ENCODE measurements around the gene AUTS2.

AUTS2 gene

DNA sequence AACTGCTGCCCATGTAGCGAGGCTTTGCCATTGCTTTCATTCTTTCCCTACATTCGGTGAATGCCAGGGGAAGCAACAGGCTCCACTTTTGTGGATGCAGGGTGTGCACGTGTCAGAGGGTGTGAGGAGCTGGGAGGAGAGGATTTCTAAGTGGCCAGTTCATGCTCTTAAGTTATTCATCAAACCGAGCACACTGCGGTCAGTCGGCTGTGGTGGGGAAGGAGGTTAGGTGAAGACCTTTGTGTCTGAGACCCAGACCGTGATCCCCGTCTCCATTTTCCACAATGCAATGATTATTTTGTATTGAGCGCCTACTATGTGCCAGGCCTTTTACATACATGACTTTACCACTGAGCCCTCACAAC is 1095.0 kb downstream of the AUTS2 start:
- no peak for DNase-seq (ENCODE audit: insufficient read length, low spot score)
- TF ChIP-seq POLR2AphosphoS5 (IDR thresholded peaks at IDR 0.05; ENCODE audit: low read depth, low read length), result no peak
- no peak for TF ChIP-seq TAF1 (IDR thresholded peaks at IDR 0.05; ENCODE audit: low read depth, low read length)
- TF ChIP-seq SPI1 (IDR thresholded peaks at IDR 0.05; ENCODE audit: low read depth, low read length), result no peak
- no peak for TF ChIP-seq POU2F2 (IDR thresholded peaks at IDR 0.05; ENCODE audit: low read depth, low read length)
- FAIRE-seq, result no peak

DNA sequence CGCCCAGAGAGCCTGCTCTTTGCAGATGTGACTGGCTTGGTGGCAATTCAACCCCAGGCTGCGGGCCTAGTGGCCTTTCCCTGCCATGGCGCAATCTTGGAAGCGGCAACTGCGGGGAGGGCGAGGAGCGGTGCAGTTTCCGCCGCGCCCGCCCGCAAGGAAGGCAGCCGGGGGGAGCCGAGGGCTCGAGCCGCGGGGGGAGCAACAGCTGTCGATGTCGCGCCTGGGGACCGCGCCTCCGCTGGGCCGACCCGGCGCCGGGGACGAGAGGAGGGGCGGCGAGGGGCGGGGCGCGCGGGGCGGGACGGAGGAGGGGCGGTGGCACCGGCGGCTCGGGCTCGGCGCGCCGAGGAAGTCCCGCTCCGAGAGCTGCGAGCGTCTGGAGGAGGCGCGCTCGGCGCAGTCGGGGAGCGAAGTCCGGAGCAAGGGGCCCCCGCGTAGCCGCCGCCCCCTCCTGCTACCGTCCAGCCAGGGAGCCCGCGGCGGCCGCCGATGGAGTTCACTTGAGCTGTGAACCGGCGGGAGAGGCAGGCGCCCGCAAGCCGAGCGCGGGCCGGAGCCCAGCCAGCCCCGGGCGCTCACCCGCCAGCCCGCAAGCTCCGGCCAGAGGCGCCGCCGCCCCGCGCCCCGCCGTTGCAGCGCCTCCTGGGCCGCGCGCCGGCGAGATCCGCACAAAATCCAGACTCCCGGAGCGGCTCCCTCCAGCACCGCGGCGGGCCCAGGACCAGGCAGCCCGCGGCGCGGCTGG is 1095.6 kb downstream of the AUTS2 start:
- FAIRE-seq (peak; percentile 74), DNase-seq (ENCODE audit: insufficient read length, low spot score) (peak; percentile 66)
- TF ChIP-seq POU2F2 (IDR thresholded peaks at IDR 0.05; ENCODE audit: low read depth, low read length) (no peak), SPI1 (IDR thresholded peaks at IDR 0.05; ENCODE audit: low read depth, low read length) (no peak), POLR2AphosphoS5 (IDR thresholded peaks at IDR 0.05; ENCODE audit: low read depth, low read length) (no peak), TAF1 (IDR thresholded peaks at IDR 0.05; ENCODE audit: low read depth, low read length) (no peak), POLR2A (IDR thresholded peaks at IDR 0.05; ENCODE audit: low read depth, low read length) (no peak), PAX5 (IDR thresholded peaks at IDR 0.05; ENCODE audit: insufficient read depth, low read length, severe bottlenecking) (no peak)

DNA sequence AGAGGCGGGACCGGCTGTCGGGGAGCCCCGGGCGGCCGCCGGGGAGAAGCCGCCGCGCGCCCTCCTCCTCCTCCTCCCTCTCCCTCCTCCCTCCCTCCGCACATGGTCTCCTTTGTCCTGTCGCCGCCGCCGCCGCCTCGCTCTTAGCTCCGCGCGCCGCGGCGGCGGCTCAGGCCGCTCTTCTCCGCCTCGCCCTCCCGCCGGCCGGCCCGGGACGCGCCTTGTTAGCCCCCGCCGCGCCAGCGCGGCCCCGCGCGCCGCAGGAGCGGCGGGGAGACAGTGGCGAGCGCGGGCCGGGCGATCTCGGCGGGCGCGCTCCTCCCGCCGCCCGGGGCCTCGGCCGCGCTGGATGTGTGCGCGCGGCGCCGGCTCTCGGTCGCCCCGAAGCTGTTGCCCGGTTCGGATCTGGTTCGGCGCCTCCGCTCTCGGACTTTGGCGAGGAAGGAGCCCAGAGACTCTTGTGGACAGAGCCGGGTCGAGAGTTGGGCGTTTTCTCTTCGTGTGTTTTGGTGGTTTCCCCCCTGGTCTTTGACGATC is 1096.2 kb downstream of the AUTS2 start:
- TF ChIP-seq POU2F2 (IDR thresholded peaks at IDR 0.05; ENCODE audit: low read depth, low read length) (no peak), POLR2A (IDR thresholded peaks at IDR 0.05; ENCODE audit: low read depth, low read length) (no peak), SPI1 (IDR thresholded peaks at IDR 0.05; ENCODE audit: low read depth, low read length) (no peak), PAX5 (IDR thresholded peaks at IDR 0.05; ENCODE audit: insufficient read depth, low read length, severe bottlenecking) (no peak), POLR2AphosphoS5 (IDR thresholded peaks at IDR 0.05; ENCODE audit: low read depth, low read length) (no peak), TAF1 (IDR thresholded peaks at IDR 0.05; ENCODE audit: low read depth, low read length) (no peak)
- FAIRE-seq (no peak), DNase-seq (ENCODE audit: insufficient read length, low spot score) (peak; percentile 46)

DNA sequence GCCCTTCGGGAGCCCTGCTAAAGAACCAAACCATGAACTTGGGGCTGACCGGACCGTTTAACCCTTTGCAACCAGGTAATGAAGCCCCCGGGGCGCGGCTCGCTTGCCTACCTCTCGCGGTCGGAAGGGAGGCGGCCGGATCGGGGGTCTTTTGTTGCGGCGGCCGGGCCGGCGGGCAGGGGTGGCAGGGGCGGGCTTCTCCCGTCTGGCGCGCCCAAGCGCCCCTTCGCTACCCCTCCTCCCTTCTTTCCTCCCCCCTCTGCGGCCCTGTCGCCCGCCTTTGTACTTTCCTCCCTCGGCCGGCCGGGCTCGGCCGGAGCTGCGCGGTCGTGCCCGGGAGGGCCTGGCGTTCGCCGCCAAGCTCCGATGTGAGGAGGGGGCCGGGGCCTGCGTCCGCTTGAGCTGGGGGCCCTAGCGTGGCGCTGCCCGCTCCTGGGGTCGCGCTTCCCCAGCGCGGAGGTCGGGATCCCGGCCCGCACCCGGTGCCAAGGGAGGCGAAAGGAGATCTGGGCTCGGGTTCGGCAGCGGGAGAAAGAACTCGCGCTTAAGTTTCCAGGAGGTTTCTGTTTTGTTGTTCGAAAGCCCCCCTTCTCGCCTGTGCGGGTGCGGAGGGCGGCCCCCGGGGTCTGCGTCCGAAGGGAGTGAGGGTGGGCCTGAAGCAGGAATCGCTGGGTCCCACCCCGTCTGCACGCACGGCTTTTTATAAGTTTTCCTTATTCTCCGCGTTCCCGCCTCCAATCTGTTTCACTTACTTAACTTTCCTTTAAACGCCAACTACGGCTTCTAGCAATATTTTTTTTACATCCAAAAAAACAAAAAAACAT is 1096.9 kb downstream of the AUTS2 start:
- FAIRE-seq (no peak), DNase-seq (ENCODE audit: insufficient read length, low spot score) (peak; percentile 32)
- TF ChIP-seq POLR2AphosphoS5 (IDR thresholded peaks at IDR 0.05; ENCODE audit: low read depth, low read length) (no peak), SPI1 (IDR thresholded peaks at IDR 0.05; ENCODE audit: low read depth, low read length) (no peak), TAF1 (IDR thresholded peaks at IDR 0.05; ENCODE audit: low read depth, low read length) (no peak), POLR2A (IDR thresholded peaks at IDR 0.05; ENCODE audit: low read depth, low read length) (no peak), POU2F2 (IDR thresholded peaks at IDR 0.05; ENCODE audit: low read depth, low read length) (no peak), PAX5 (IDR thresholded peaks at IDR 0.05; ENCODE audit: insufficient read depth, low read length, severe bottlenecking) (no peak)

DNA sequence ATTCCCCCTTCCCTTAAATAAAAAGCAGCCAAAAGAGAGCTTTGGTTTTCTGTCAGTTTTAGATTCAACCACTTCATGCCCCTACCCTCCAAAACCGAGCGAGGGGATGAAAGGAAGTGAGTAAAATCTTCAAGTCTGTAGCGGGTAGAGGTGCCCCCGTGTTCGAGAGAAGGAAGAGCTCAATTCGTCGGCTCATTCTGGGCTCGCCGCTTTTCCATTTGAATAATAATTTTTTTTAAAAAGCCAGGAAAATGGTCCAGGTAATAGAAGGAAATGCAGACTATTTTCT is 1097.5 kb downstream of the AUTS2 start:
- DNase-seq (ENCODE audit: insufficient read length, low spot score) (no peak), FAIRE-seq (no peak)
- no peak for TF ChIP-seq TAF1 (IDR thresholded peaks at IDR 0.05; ENCODE audit: low read depth, low read length)
- peak; percentile 49 for TF ChIP-seq SPI1 (IDR thresholded peaks at IDR 0.05; ENCODE audit: low read depth, low read length)

DNA sequence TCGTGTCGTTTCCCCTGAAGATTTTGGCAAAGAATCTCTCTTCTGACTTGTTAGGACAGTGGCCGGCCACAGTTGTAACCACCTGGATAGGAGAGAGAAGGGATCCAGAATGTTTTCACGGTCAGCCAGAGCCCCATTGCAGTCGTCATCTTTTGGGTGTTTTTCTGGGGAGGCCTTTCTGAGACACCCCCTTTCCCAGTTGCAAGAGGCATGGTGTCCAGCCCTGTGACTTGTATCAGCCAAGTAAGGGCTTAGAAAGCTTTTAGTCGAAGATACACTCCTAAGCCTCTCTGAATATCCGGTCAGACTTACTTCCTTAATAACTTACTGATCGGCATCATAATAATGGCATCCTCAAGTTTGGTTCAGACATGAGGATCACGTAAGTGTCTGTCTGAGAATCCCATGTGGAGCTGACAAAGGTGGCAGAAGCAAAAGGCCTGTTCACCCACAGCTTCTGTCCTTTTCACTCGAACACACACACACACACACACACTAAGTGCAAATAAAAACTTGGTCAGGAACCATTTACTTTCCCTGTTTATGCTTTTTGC is 1098.0 kb downstream of the AUTS2 start:
- TF ChIP-seq POU2F2 (IDR thresholded peaks at IDR 0.05; ENCODE audit: low read depth, low read length), result no peak
- no peak for TF ChIP-seq POLR2AphosphoS5 (IDR thresholded peaks at IDR 0.05; ENCODE audit: low read depth, low read length)
- no peak for TF ChIP-seq SPI1 (IDR thresholded peaks at IDR 0.05; ENCODE audit: low read depth, low read length)
- no peak for TF ChIP-seq PAX5 (IDR thresholded peaks at IDR 0.05; ENCODE audit: insufficient read depth, low read length, severe bottlenecking)
- no peak for TF ChIP-seq POLR2A (IDR thresholded peaks at IDR 0.05; ENCODE audit: low read depth, low read length)
- TF ChIP-seq TAF1 (IDR thresholded peaks at IDR 0.05; ENCODE audit: low read depth, low read length), result no peak
- DNase-seq (ENCODE audit: insufficient read length, low spot score), result no peak
- no peak for FAIRE-seq

DNA sequence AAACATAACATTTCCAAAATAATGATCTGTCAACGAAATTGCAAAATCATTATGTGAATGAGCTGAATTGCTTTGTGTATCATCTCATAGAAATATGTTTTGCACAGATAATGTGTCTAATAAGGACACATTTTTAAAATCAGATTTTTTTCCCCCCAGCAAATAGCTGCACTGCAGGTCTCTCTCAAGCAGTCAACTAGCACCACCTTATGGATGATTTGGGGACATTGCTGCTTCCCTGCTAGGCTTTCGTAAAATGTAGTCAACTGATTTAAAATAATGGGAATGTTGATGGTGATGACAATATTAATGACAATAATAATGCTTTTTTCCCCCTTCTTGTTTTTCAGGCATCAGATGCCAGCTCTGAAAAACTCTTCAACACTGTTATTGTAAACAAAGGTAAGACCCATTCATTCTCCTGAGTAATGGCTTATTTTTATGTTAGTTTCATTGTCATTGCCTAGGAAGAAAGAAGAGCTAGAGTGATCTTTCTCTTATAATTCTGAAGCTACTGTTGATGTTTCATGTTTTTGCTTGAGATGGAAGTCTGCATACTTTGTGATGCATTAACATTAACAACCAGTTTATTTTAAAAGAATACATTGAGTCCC is 1100.1 kb downstream of the AUTS2 start:
- TF ChIP-seq PAX5 (IDR thresholded peaks at IDR 0.05; ENCODE audit: insufficient read depth, low read length, severe bottlenecking), result no peak
- no peak for TF ChIP-seq POU2F2 (IDR thresholded peaks at IDR 0.05; ENCODE audit: low read depth, low read length)
- TF ChIP-seq POLR2A (IDR thresholded peaks at IDR 0.05; ENCODE audit: low read depth, low read length), result no peak
- TF ChIP-seq TAF1 (IDR thresholded peaks at IDR 0.05; ENCODE audit: low read depth, low read length), result no peak
- TF ChIP-seq SPI1 (IDR thresholded peaks at IDR 0.05; ENCODE audit: low read depth, low read length), result no peak
- TF ChIP-seq POLR2AphosphoS5 (IDR thresholded peaks at IDR 0.05; ENCODE audit: low read depth, low read length), result no peak
- no peak for DNase-seq (ENCODE audit: insufficient read length, low spot score)
- peak; percentile 81 for FAIRE-seq

DNA sequence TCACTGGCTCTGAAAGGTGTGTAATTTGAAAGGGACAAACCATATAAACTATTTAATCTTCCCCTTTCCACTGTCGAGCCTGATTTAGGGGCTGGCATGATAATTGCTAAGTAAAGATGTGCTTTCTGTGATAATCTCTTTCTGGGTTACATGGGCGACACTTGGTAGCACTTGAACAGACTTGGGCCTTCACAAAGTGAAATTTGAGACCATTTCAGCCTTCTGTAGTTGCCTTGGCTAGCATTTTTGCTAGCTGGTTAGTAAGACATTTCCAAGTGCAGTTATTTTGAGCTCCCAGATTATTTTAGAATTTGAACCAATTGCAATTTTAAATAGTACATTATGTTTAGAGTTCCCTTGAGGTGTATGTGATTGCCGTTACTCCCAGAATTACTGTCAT is 1101.0 kb downstream of the AUTS2 start:
- no peak for TF ChIP-seq TAF1 (IDR thresholded peaks at IDR 0.05; ENCODE audit: low read depth, low read length)
- TF ChIP-seq SPI1 (IDR thresholded peaks at IDR 0.05; ENCODE audit: low read depth, low read length), result no peak
- no peak for TF ChIP-seq PAX5 (IDR thresholded peaks at IDR 0.05; ENCODE audit: insufficient read depth, low read length, severe bottlenecking)
- no peak for TF ChIP-seq POLR2AphosphoS5 (IDR thresholded peaks at IDR 0.05; ENCODE audit: low read depth, low read length)
- no peak for TF ChIP-seq POLR2A (IDR thresholded peaks at IDR 0.05; ENCODE audit: low read depth, low read length)
- TF ChIP-seq POU2F2 (IDR thresholded peaks at IDR 0.05; ENCODE audit: low read depth, low read length), result no peak
- FAIRE-seq (no peak), DNase-seq (ENCODE audit: insufficient read length, low spot score) (no peak)

All from GM12891 (cell line).